ENCODE results near the gene GPR161.

Gene GPR161

GRCh38 chr1:168104535-168104934 lies 32.2 kb downstream of the GPR161 start:
- DNase-seq, result no peak

GRCh38 chr1:168102487-168102886 lies 34.2 kb downstream of the GPR161 start:
- DNase-seq, result no peak

GRCh38 chr1:168101336-168101735 lies 35.4 kb downstream of the GPR161 start:
- no peak for DNase-seq

GRCh38 chr1:168100315-168101002 lies 36.3 kb downstream of the GPR161 start:
- DNase-seq, result no peak

- no peak for DNase-seq
These were observed 37.4 kb downstream of the GPR161 start for GRCh38 chr1:168099337-168099801.

GRCh38 chr1:168098534-168099320 lies 38.0 kb downstream of the GPR161 start:
- DNase-seq, result no peak

GRCh38 chr1:168097921-168098528 lies 38.7 kb downstream of the GPR161 start:
- no peak for DNase-seq

GRCh38 chr1:168096296-168097165 lies 40.2 kb downstream of the GPR161 start:
- no peak for DNase-seq

- DNase-seq, result no peak
These were observed 41.3 kb downstream of the GPR161 start for GRCh38 chr1:168095476-168095875.

- no peak for DNase-seq
These were observed 43.1 kb downstream of the GPR161 start for GRCh38 chr1:168093616-168094015.

- no peak for DNase-seq
These were observed 44.0 kb downstream of the GPR161 start for GRCh38 chr1:168092566-168093355.

- no peak for DNase-seq
These were observed 44.8 kb downstream of the GPR161 start for GRCh38 chr1:168091720-168092550.

- DNase-seq, result no peak
These were observed 45.7 kb downstream of the GPR161 start for GRCh38 chr1:168091063-168091462.

GRCh38 chr1:168090395-168090794 lies 46.3 kb downstream of the GPR161 start:
- no peak for DNase-seq

GRCh38 chr1:168089979-168090337 lies 46.8 kb downstream of the GPR161 start:
- no peak for DNase-seq

GRCh38 chr1:168089326-168089978 lies 47.3 kb downstream of the GPR161 start:
- no peak for DNase-seq

- no peak for DNase-seq
These were observed 48.0 kb downstream of the GPR161 start for GRCh38 chr1:168088511-168089325.

- no peak for DNase-seq
These were observed 49.0 kb downstream of the GPR161 start for GRCh38 chr1:168087696-168088095.

- no peak for DNase-seq
These were observed 50.3 kb downstream of the GPR161 start for GRCh38 chr1:168086438-168086837.

GRCh38 chr1:168085401-168085872 lies 51.3 kb downstream of the GPR161 start:
- DNase-seq, result no peak

Measured in CD4-positive, alpha-beta T cell treated with Interferon gamma for 1 hour (primary cell).